ENCODE results near the gene VPS33B.
"Not testable (repeated sequence)": the region's sequence is repeated elsewhere in the genome, so short reads cannot be mapped to it uniquely, and the experiment has no call there.

VPS33B gene

DNA sequence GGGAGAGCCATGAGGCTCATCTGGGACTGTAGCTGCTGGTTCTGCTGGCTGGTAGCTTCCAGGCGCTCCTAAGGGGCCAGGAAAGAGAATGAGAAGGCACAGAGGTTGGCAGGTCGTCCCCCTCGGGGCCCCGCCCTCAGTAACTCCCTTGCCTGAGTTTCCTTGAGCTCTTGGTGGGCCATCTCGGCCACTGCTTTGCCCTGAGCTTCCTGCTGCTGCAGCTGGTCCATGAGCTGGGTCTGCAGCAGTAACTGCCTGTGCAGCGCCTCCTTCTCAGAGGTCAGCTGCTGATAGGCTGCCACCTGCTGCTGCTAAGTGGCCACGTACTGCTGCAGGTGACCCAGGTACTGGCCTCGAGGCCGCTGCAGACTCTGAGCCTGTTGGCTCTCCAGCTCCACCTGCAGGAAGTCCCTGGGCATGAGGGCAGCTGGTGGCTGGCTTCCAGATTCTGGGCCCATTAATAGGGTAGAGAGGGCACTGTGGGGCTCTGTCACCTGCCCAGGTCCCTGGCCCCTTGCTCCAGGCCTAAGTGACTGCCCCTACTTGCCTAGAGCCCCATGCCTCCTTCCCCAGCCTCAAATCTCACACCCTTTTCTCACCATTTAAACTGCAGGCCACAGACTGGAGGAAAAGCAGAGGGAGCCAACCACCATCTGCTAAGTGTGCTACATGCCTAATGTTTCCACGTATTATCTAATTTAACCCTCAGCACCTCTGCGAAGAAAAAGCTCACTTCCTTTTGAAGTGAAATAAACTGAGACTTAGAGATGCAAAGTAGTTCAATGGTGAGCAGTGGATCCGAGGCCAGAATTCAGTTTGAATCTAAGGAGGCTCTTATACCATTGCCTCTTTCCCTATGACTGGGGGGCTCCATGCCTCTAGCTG is 10.8 kb upstream of the VPS33B start:
- peak in 15 of 51 donors; percentile 2 to 23 (median 6) for DNase-seq

DNA sequence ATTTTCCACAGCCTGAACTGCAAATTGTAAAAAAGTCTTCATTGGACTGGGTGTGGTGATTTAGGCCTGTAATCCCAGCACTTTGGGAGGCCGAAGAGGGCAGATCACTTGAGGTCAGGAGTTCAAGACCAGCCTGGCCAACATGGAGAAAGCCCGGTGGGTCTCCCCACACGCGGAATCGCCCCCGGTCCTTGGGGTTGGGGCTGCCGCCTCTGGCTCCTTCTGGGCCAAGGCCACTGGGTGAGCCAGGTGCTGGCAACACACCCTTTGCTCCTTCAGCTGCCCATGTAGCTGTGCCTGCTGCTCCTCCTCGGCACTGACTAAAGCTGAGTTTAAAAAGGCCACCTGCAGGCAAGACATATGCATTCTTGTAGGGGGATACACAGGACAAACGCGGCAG is 9.4 kb upstream of the VPS33B start:
- DNase-seq, result no peak

DNA sequence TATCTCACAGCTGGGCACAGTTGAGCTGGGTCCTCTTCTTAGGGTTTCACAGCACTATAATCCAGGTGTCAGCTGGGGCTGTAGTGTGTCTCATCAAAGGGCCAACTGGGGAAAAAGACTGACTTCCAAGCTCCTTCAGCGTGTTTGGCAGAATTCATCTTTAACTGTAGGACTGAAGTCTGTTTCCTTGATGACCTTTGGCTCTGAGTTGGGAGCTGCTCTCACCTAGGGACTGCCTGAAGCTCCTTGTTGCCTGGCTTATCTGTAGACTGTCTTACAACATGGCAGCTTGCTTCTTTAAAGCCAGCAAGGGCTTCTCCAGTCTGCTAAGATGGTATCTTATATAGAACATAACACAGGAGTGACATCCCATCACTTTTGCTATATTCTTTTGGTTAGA is 5.3 kb upstream of the VPS33B start:
- no peak for DNase-seq

DNA sequence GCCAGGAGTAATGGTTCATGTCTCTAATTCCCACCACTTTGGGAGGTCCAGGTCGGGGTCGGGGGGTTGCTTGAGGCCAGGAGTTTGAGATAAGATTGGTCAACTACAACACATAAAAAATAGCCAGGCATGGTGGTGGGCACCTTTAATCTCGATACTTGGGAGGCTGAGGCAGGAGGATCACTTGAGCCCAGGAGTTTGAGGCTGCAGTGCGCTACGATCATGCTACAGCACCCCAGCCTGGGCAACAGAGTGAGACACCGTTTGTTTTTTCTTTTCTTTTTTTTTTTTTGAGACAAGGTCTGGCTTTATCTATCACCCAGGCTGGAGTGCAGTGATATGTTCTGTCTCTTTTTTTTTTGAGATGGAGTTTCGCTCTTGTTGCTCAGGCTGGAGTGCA is 1.3 kb upstream of the VPS33B start:
- DNase-seq, result no peak

DNA sequence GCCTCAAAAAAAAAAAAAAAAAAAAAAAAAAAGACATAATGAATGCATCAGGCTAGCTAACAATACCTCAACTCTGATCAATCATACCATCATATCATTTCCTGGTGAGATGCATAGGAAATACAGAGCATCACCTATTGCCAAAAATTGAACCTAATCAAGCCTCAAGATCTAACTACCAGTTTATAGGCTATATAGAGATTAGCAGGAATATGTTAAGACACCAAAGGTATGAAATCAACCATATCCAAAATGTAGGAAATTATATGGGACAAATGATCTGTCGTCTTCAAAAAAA is 387 bp upstream of the VPS33B start:
- no peak for DNase-seq

DNA sequence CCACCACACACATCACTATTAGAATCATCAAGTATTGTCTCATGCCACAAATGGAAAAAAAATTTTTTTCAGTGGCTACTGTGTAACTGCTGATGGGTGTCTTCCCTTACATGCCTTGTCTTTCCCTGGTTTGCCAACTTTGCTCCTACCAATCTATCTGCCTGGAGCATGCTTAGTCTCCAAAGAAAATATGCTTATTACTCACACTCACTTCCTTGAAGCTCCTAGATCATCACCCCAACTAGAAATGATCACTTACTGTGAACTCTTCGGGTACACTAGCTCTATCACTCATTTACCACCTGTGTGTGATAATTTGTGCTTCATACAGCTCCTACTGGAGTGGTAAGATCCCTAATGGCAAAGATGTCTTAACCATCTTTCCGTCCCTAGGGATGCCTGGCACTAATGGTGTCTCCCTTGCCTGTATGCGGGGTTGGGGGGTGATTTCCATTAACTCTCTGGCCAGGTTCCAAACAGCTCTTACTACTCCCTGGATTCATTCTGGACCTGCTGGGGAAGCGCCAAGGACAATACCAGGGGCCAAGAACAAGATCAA is 799 bp downstream of the VPS33B start:
- DNase-seq, result peak in 1 of 51 donors; percentile 32

DNA sequence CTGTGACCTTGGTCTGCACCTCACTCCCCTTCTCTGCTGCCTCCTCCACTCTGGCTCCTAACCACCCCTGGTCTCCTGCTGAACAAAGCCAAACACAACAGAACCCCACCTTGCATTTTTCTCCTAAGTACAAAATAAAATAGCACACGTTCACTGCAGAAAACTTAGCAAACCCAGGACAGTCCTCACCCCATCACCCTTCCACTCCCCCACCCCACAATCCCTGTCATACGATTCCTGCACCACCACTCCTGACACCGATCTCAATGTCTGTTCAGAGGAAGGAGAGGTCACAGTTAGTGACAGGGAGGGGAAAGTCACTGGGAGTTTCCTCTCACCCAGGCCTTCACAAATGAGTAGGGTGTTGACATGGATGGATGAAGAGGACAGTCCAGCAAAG is 4.2 kb downstream of the VPS33B start:
- DNase-seq, result no peak

DNA sequence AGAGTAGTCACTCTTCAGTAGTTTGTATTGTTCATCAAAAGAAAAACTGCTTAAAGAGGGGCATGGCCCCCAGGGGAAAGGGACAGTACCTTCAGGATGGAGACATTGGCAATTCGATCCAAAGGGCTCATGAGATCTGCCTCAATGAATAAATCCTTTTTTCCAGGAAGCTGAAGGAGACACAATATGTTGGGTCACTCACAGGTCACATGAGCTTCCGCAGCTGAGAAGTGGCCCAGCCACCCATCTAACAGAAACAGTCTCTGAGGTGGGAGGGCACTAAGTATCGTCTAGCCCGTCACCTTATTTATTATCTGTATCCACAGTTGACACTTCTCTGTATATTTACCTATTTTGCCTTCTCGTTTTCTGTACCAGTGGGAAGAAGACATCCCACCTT is 4.7 kb downstream of the VPS33B start:
- no peak for DNase-seq

DNA sequence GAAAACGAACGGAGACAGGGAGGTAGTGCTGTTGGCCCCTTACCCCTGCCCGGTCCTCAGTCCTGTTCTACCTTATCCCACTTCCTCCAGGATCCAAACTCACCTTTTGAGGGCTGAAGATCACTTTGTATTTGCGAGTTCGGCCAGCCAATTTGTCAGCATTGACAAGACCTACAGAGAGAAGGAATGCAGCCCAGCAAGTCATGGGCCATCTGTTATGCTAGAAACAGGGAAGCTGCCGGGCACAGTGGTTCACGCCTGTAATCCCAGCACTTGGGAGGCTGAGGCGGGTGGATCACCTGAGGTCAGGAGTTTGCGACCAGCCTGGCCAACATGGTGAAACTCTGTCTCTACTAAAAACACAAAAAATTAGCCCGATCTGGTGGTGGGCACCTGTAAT is 8.7 kb downstream of the VPS33B start:
- DNase-seq, result not testable (repeated sequence)

DNA sequence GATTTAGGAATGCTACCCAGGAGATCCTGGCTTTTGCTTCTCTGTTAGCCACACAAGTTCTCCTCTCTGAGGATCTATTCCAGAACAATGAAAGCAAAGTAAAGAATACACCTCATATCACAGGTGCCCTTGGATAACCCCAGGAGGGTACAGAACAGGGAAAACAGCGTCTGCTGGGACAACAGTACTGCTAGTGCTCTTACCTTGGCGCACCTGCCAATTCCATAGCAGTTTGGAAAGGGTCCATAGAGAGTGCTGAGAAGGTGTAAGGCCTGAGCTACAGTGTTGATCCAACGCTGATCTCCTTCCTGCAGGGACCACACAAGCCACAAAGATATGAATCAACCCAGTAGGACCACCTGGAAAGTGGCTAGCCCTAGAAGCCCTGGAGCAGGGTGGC is 15.1 kb downstream of the VPS33B start:
- DNase-seq, result no peak

DNA sequence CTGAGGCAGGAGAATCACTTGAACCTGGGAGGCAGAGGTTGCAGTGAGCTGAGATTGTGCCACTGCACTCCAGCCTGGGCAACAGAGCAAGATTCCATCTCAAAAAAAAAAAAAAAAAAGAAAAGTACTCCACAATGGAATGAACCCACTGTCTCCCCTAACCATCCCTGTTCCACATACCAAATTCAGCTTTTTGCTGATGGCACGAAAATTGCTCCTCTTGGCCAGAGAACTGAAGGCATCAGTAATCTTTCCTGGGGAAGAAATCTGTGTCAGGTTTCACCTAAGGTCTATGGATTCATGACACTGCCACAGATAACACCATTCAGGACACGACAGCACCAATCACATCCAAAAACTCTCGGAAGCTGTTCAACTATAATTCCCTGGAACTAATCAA is 21.2 kb downstream of the VPS33B start:
- no peak for DNase-seq

DNA sequence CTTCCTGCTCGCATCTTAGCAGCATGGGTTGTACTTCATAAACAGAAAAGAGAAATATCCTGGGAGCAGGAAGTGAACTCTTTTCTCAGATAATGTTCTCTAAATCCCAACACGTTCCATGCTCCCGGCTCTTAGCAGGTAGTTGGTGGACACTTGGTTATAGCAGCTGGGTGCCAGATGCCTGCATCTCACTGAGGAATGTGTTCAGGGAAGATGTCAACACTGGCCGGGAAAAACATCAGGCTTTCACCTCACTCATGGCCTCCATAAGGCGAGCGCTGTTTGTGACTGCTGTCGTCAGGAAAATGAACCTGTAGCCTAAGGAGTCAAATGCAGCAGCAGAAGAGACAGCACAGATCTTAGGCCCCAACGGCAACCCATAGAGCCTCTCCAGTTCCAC is 23.7 kb downstream of the VPS33B start:
- DNase-seq, result no peak

DNA sequence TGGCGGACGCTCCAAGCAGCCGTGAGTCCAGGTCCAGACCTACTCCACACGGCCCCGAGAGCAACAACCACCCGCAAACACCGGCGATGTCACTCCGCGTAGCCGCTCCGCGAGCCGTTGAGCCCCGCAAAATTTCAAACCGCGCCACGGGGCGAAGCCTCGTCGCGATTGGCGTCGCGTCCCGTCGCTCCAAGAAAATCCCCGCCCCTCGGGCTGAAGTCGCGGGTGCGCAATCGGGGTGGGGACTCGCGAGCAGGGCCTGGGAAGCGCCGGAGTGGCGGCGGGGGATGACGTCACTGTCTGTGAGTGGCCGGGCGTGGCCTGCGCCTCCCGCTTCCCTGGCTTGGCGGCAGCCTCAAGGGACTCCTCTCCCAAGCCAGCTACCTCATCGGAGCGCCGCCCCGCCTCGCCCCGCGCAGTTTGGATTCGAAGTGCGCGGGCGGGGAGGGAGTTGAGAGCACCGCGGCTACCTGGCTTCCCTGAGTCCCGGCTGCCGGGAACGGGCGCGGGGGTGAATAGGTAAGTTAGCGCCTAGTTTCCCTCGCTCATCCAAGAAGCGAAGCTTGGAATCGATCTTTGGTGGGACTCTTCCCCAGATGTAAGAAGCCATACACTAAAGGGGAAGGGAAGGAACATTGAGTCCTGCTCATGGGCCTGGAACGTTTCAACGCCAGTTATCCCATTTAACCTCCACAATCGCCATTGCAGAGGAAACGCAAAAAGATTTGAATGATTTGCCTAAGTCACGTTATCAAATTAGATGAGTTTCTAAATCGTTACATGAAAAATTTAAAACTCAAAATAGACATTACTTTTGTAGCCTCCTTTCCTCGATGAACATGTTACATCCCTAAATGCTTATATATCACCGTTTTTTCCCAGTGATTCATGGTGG is 27.7 kb downstream of the VPS33B start, which contains the start of gene PRC1:
TSS of gene PRC1 (minus strand) at position 119 of the 895 bp plus-strand sequence. CDS start at position 1, 118 bp downstream.
- peak; percentile 38 to 98 (median 94) for DNase-seq

DNA sequence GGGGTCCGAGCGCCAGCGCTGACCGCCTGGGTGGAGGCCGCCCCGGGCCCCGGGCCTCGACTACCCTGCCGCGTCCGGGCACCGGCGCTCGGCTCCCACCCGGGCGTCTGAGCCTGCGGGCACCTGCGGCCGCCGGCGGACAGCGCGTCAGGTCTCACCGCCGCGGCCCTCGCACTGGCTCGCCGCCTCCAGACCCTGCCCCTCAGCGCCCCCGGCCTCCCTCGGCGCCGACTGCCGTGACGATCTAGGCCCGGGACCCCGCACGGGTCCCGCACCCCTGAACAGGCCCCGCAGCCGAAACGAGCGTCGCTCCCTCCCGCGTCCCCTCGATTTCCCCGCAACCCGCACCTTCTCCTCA is 28.4 kb downstream of the VPS33B start:
- DNase-seq, result peak in 2 of 51 donors; percentile 4 to 25

DNA sequence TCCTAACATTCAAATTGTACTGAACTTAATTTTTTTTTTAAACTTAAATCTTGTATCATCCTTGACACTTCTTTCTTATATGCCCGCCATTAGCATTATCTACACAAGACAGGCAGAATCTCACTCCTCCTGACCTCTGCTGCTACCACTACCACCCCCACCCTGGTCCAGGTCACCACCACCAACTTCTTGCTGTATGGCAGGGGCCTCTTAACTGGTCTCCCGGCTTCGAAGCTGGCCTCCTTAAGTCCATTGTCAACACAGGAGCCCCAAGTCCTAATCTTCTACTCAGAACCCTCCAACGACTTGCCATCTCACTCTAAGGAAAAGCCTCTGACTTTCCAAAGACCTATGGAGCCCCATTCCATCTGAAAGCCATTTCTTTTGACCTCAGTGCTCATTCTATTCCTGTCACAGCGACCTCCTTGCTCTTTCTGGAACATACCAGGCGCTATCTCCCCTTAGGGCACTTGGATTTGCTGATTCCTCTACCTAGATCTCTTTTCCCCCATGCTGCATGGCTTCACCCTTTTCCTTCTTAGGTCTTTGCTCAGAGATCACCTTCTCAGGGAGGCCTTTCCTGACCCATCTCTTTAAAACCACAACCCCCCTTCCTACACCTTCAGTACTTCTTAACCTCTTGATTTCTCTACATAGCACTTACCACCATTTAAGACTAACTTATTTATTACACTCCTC is 30.7 kb downstream of the VPS33B start:
- DNase-seq, result no peak

DNA sequence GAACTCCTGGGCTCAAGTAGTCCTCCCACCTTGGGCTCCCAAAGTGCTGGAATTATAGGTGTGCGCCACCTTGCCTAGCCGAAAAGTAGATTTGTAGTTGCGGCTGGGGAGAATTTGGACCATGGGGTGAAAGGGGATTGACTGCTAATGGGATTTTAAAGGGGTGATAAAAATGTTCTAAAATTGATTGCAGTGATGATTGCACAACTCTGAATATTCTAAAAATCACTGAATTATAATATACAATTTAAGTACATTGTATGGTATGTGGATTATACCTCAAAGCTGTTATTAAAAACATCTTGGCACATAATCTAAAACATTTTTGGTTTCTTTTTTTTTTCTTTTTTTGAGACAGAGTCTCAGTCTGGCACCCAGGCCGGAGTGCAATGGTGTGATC is 31.9 kb downstream of the VPS33B start:
- DNase-seq, result no peak

DNA sequence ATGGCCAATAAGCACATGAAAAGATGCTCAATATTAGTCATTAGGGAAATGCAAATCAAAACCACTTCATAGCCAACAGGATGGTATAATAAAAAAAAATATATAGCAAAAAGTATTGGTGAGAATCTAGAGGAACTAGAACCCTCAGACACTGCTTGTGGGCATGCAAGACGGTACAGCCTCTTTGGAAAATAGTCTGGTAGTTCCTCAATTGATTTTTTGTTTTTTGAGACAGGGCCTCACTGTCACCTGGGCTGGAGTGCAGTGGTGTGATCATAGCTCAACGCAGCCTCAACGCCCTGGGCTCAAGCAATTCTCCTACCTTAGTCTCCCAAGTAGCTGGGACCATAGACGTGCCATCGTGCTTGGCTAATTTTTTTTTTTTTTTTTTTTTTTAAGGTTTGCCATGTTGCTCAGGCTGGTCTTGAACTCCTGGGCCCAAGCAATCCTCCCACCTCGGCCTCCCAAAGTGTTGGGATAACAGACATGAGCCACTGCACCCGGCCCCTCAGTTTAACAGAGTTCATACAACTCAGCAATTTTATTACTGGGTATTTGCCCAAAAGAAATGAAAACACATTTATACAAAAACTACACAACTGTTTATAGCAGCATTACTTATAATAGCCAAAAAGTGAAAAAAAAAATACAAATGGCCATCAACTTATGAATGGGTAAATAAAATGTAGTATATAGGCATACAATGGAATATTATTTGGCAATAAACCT is 33.2 kb downstream of the VPS33B start:
- no peak for DNase-seq

DNA sequence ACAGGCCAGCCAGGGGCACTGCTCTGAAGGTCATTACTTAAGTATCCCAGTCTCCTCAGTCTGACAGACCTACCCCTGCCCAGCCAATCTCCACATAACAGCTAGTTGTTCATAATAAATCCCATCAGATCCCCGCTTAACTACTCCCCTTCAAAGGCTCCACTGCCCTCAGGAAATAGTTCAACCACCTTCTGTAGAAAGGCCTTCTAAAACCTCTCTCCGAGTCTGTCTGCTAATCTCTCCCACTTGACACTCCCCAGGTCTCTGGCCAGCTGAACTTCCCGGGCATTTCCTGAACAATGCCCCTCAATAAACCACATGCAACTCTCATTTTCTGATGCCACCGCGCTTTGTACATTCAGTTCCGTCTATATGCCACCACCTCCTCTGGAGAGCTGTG is 34.1 kb downstream of the VPS33B start:
- no peak for DNase-seq

DNA sequence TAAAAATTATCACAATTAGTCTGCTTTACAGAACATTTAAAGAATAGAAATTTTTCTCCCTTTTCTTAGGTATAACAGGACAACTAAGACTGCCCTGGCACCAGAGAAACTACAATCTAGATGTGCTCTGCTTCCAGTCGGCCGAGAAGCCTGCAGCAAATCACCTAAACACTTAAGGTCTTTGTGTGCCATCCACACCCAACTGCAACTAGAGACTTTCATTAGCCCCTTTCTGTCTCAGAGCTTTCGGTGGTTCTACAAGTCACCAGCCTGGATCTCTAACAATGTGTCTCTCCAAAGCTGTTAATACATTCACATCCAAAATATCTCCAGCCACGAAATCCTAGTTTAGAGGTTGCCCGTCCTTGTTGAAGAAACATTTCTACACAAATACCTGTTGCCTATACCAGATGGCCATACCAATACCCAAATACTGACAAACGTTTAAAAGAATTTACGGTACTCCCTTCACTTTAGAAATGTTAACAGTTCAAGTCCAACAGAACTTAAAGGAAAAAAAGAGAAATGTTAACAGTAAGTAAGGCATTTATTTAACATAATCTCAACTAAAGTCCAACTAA is 34.7 kb downstream of the VPS33B start:
- no peak for DNase-seq

DNA sequence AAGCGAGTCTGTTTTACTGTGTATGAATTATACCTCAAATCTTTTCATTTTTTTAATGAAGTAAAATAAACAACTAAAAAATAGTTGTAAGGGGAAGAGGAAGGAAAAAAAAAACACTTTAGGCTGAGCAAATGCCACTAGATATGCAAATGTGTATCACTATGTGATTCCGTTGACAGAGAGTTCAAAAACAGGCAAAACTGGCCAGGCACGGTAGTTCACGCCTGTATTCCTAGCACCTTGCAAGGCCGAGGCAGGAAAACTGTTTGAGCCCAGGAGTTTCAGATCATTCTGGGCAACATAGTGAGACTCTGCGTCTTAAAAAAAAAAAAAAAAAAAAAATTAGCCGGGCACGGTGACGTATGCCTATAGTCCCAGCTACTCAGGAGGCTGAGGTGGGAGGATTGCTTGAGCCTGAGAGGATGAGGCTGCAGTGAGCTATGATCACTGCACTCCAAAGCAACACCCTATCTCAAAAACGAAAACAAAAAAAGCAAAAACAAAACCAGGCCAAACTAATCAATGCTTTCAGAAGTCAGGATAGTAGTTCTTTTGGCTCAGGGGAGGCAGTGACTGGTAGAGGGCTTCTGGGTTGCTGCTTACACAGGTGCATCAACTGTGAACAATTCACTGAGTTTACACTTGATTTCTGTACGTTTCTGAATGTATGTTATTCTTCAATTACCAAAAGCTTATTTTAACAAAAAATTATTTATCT is 35.4 kb downstream of the VPS33B start:
- DNase-seq, result no peak

All from hypothalamus (tissue), 51 donors.